Right lobe of liver (tissue), 6 donors: ENCODE results near the gene ASCC3. TPM values are rescaled to one million over a fixed set of nuclear protein-coding genes. Genes with fewer than 3 reads are reported as not detected.
A peak's percentile ranks its signal among the peaks of the same experiment; 100 is the strongest.

Experiments
- ATAC-seq, 4 donors: fragments of 200-7000 bp; cut with Tn5 transposase; one replicate each; pipeline ENCODE4 v1.9.1; 2020; ENCODE audit warnings: mild to moderate bottlenecking in 4 of 4, moderate library complexity in 4 of 4
- DNase-seq, 3 donors: peaks; one replicate each; pipeline ENCODE4 v3.0.0-alpha.2; 2020
- H3K27ac ChIP-seq, 3 donors: fragments of 200-600 bp; one replicate each; pipeline ENCODE4 v1.8.0; 2022
- H3K27me3 ChIP-seq, 2 donors: fragments of 200-600 bp; one replicate each; pipeline ENCODE4 v1.8.0; 2022
- H3K36me3 ChIP-seq, 4 donors: fragments of 200-600 bp; sonication (generic) in 1 of 4; one replicate each; pipeline versions ENCODE4 v1.5.1 to v1.8.0; 2017 to 2022; ENCODE audit warnings: control low read depth in 1 of 4
- H3K4me1 ChIP-seq, 4 donors: fragments of 200-600 bp; sonication (generic) in 1 of 4; one replicate each; pipeline versions ENCODE4 v1.5.1 to v1.8.0; 2017 to 2022; ENCODE audit warnings: control low read depth in 1 of 4
- H3K4me3 ChIP-seq, 3 donors: fragments of 200-600 bp; one replicate each; pipeline ENCODE4 v1.8.0; 2022
- H3K9me3 ChIP-seq, 4 donors: fragments of 200-600 bp; sonication (generic) in 1 of 4; one replicate each; pipeline versions ENCODE4 v1.5.1 to v1.8.0; 2017 to 2022; ENCODE audit warnings: control low read depth in 1 of 4
- POLR2A ChIP-seq: fragments of 450-650 bp; IDR thresholded peaks from one replicate; pipeline ENCODE4 v1.6.1; 2017; ENCODE audit warnings: antibody characterized with exemption, mild to moderate bottlenecking
- WGBS: methylation state at CpG from one replicate; pipeline ENCODE4 v1.1.6; 2018; ENCODE audit warnings: low coverage, low lambda C conversion rate; ENCODE audit not compliant: insufficient coverage; ENCODE audit errors: missing lambda C conversion rate; 5-methylcytosine and 5-hydroxymethylcytosine counted together
- intact Hi-C, 2 donors: fragments of 100-400 bp; cut with DNase I; formaldehyde crosslinking; loops; one replicate each; pipeline versions ENCODE4 v1.11.2 to v1.14.1; 2022
- total RNA-seq, 6 experiments: library from RNA; depleted of rRNA in 2 of 6; stranded (reverse); fragments of >200 nt in 2 of 6; fragmentation: NEBNext Ultra II Directional in 3 of 6; extraction: Animal tissue kit (Norgen Biotek cat#: 25700) in 3 of 6; gene quantifications; one replicate each; pipeline versions ENCODE4 v1.1.0 to v1.2.4, GENCODE V29; 2016 to 2023
- TF ChIP-seq, protein P1 (sequence below), 4 donors: fragments of 200-600 bp in 3 of 4; fragments of 450-650 bp in 1 of 4; IDR thresholded peaks; one replicate each; pipeline versions ENCODE4 v1.5.1 to v1.8.0; 2016 to 2022; ENCODE audit warnings: antibody characterized with exemption in 4 of 4, mild to moderate bottlenecking in 2 of 4
- donor health status: DM: no; HTN: yes; CAD: no.
- donor health status: DM: no; HTN: no; CAD: no.
- donor health status: DM: no; HTN: no; CAD: no.
- donor health status: DM: no; HTN: yes; CAD: no.
- donor health status: DM: no; HTN: yes; CAD: no.

The ASCC3 gene
- total RNA-seq, 6 experiments from 2014 or later = 17.0 to 28.2 (median 24.9) TPM

DNA sequence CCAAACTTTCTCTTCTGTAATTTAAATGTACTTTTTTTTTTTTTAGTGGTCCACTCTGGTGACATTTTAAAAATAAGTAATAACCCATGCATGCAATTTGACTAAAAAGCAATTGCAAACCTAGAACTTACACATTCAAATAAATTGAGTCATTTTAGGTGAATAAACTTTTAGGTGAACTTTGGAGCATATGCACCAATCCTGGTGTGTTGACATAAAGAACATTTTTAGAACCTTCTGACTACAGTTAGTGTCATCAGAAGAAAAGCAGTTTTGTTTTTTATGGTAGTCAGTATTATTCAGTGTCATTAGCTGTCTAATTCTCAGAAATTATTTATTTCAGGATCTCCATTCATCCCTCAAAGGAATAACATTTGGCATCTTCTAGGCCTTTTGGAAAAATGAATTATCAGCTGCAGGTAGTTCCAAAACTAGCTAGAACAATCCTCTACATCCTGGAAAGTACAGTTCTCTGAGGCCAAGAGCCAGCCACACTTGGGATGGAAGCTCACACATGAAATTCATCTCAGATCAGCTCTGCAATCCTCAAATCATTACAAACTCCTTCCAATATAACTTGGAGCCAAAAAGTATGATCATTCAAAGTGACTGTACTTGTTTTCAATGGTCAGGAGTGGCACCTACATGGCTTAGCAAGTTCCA, 378.0 kb downstream of the ASCC3 start:
- ATAC-seq = peak; percentile 79 to 91 (median 87)
- no peak for TF ChIP-seq POLR2A
- TF ChIP-seq, protein P1, sequence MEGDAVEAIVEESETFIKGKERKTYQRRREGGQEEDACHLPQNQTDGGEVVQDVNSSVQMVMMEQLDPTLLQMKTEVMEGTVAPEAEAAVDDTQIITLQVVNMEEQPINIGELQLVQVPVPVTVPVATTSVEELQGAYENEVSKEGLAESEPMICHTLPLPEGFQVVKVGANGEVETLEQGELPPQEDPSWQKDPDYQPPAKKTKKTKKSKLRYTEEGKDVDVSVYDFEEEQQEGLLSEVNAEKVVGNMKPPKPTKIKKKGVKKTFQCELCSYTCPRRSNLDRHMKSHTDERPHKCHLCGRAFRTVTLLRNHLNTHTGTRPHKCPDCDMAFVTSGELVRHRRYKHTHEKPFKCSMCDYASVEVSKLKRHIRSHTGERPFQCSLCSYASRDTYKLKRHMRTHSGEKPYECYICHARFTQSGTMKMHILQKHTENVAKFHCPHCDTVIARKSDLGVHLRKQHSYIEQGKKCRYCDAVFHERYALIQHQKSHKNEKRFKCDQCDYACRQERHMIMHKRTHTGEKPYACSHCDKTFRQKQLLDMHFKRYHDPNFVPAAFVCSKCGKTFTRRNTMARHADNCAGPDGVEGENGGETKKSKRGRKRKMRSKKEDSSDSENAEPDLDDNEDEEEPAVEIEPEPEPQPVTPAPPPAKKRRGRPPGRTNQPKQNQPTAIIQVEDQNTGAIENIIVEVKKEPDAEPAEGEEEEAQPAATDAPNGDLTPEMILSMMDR (IDR thresholded peaks at IDR 0.05) = no peak
- no peak overlapping the region for H3K4me3 ChIP-seq
- H3K27me3 ChIP-seq = no peaks in the 10 kb centered on the region
- peaks cover 0 to 20% (median 5%) of the 10 kb centered on the region in 4 donors for H3K4me1 ChIP-seq
- H3K9me3 ChIP-seq = no peaks in the 10 kb centered on the region
- H3K36me3 ChIP-seq = no peaks in the 10 kb centered on the region
- H3K27ac ChIP-seq = peak overlapping the region; percentile 7 to 65 (median 54)
- no peak for DNase-seq
- intact Hi-C loops = no loop called here

DNA sequence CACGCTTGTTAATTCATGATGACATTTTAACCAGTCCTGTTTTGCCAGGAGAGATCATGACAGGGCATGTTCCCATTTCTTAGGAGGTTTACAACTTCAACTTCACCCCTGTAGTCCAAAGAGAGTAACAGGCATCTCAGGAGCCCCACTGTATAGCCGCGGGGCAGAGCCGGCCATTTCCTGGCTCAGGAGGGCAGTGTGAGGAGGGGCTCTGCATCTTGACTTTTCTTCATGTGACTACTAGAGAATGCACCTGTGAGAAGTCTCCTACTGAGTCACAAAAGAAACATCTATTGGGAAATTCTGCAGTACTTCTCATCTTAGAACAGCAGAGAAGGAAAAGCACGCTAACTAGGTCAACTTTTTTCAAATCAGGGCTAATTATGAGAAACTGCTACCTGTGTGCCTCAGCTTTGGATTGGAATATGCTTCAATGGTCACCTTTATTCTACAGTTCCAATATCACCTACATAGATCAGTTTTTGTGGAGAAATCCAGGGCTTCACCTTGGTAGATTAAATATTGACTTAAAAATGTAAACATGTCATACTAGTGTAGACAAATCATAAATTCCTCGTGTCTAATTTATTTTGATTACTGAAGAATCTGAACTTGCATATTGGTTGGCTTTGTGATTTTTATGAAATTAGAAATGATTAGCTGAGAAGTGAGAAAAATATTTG, 387.8 kb downstream of the ASCC3 start:
- TF ChIP-seq POLR2A = no peak
- TF ChIP-seq, protein P1 (IDR thresholded peaks at IDR 0.05) = no peak
- H3K4me1 ChIP-seq = peaks cover 0 to 2% (median 0%) of the 10 kb centered on the region in 4 donors
- H3K36me3 ChIP-seq = no peaks in the 10 kb centered on the region
- no peak overlapping the region for H3K4me3 ChIP-seq
- H3K27me3 ChIP-seq = no peaks in the 10 kb centered on the region
- no peaks in the 10 kb centered on the region for H3K9me3 ChIP-seq
- H3K27ac ChIP-seq = no peak overlapping the region
- DNase-seq (no peak), ATAC-seq (no peak)
- intact Hi-C loops = no loop called here
- 83% methylated on average over 4 of the region's 6 CpGs for WGBS

DNA sequence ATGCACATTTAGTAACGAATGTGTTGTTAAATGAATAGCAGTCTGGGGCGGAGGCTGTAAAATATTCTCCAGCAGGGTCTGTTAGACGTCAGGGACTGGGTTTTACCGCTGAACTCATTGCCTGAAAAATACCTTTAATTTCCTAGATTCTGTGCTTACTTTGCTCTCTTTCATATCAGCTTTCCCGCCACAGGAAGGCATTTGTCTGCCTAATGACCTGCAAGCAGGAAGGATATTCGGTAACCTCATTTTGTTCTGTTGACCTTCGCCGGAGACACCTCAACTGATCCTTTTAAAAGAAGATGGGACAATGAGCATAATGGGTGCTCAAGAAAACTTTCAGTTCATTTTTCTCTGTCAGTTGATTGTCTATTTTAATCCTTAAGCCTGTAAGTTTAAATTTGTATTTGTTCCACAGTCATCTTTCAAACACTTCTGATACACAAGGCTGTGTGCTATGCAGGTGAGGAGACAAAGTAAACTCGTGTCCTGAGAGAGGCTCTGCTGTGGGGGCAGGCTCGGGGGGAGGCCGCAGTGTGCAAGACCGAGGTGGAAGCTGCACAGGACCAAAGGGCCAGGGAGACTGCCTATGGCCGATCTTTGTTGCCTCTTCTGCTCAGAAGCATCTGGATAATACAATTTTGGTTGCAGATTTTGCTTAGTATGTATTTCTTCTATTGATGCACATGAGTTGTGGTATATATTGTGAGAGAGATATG, 389.0 kb downstream of the ASCC3 start:
- no peaks in the 10 kb centered on the region for H3K36me3 ChIP-seq
- DNase-seq (no peak), ATAC-seq (no peak)
- H3K4me1 ChIP-seq = peaks cover 0 to 13% (median 5%) of the 10 kb centered on the region in 4 donors
- intact Hi-C loops = no loop called here
- no peak overlapping the region for H3K4me3 ChIP-seq
- WGBS = 54% methylated on average over 13 of the region's 13 CpGs
- H3K9me3 ChIP-seq = no peaks in the 10 kb centered on the region
- no peak for TF ChIP-seq POLR2A
- TF ChIP-seq, protein P1 (IDR thresholded peaks at IDR 0.05) = no peak
- no peaks in the 10 kb centered on the region for H3K27me3 ChIP-seq
- H3K27ac ChIP-seq = no peak overlapping the region

DNA sequence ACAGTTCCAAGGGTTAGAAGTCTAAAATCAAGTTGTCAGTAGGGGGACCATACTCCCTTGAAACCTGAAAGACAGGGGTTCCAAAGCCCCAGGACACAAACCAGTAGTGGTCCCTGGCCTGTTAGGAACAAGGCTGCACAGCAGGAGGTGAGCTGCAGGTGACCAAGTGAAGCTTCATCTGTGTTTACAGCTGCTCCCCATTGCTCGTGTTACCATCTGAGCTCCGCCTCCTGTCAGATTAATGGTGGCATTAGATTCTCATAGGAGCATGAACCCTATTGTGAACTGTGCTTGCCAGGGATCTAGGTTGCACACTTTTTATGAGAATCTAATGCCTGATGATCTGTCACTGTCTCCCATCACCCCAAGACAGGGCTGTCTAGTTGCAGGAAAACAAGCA, 391.1 kb downstream of the ASCC3 start:
- no peak for TF ChIP-seq POLR2A
- TF ChIP-seq, protein P1 (IDR thresholded peaks at IDR 0.05) = no peak
- H3K36me3 ChIP-seq = no peaks in the 10 kb centered on the region
- no peak overlapping the region for H3K4me3 ChIP-seq
- ATAC-seq = no peak
- DNase-seq = no peak
- no peaks in the 10 kb centered on the region for H3K27me3 ChIP-seq
- intact Hi-C loops = no loop called here
- peaks cover 0 to 27% (median 13%) of the 10 kb centered on the region in 4 donors for H3K4me1 ChIP-seq
- no CpG with 5 or more reads among the region's 2 CpGs for WGBS
- H3K27ac ChIP-seq = no peak overlapping the region
- H3K9me3 ChIP-seq = no peaks in the 10 kb centered on the region
